ENCODE measurements around the gene FMNL2.

DNA sequence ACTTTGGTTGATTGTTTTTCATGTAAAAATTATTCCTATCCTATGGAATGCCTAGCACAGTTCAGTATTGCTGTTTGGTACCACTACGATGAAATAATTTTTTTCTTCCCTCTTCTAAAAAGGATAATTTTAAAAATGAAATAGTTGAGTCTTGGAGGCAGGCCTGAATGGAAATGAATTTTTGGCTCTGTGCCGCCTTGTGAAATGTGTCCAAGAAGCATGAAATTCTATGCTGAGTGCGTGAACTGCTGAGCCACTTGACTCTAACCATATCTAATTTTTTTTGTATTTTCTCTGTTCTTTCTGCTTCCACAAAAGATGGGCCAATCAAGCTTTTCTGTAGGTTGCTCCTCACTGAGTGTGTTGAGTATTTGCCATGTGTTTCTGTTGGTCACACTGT lies 287.2 kb downstream of the FMNL2 start:
- no peak for TF ChIP-seq EZH2 (optimal IDR thresholded peaks at IDR 0.05; ENCODE audit: low read depth, low read length)
- no peak for TF ChIP-seq CTCF (IDR thresholded peaks at IDR 0.05; ENCODE audit: low read length)
- TF ChIP-seq EZH2phosphoT487 (IDR thresholded peaks at IDR 0.05; ENCODE audit: low read length) = no peak

All from MM.1S (cell line).